CD4-positive, alpha-beta T cell treated with Interleukin-1 beta for 1 hour (primary cell): ENCODE data around the gene TRIM43B.
A peak's percentile ranks its signal among the peaks of the same experiment; 100 is the strongest.
"Not testable (repeated sequence)": the region's sequence is repeated elsewhere in the genome, so short reads cannot be mapped to it uniquely, and the experiment has no call there.

Experiments used
- DNase-seq, 2 donors: peaks; one replicate each; pipeline ENCODE4 v3.0.0-alpha.2; 2020 to 2022

TRIM43B gene

DNA sequence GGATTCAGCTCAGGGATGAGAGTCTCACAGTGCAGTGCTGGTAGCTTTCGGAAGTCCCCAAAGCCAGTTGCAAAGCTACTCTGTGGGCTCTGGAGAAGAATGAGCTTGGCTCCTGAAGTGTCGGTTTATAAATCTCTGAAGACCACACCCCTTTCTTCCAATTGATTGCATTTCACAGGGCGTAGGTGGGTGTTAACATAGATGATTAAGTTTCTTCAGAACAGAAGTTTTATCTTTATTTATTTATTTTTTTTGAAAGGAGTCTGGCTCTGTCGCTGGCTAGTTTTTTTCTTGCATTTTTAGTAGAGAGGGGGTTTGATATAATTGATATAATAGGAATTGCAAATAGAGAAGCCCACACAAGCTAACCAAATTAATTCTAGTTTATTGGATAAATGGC lies at the start of gene TRIM43B:
Gene TRIM43B, minus strand, starts transcription at position 101 of the 400 bp plus-strand sequence. CDS start 2,040 bp downstream, outside the sequence.
- not testable (repeated sequence) for DNase-seq

GRCh38 chr2:95531254-95531771 lies 46.8 kb upstream of the TRIM43B start:
- DNase-seq = no peak

DNA sequence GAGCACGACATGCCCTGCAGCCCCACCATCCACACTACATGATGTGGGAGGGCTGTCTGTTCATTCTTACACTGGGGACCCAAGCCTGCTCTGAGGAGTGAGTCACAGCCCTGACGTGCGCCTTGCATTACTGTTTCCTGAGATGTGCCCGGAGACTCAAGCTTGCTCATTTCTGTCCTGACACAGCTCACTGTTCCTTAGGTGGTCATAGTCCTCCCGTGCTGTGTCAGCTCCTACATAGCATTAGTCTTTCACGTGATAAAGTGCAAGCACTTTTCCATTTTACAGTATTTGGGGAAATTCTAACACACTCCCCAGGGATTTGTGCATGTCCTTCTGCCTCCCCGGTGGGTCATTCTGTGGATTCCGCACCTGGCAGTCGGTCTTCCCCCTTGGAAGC lies 46.2 kb upstream of the TRIM43B start:
- no peak for DNase-seq

- DNase-seq = peak; percentile 33 to 54
Measured at GRCh38 chr2:95526360-95527341, 42.1 kb upstream of the TRIM43B start.

- DNase-seq = no peak
Measured at GRCh38 chr2:95525294-95526035, 40.9 kb upstream of the TRIM43B start.

DNA sequence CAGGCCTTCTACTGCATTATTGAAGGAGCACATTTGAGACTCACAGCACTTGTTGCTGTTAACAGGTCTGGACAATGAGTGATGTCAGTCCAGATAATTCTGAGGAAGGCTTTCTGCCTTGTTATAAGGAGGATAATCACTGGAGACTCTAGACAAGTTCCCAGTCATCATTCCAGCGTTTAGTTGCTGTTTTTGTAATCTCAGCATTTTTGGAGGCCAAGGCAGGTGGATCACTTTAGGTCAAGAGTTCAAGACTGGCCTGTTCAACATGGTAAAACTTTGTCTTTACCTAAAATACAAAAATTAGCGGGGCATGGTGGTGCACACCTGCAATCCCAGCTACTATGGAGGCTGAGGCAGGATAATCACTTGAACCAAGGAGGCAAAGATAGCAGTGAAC lies 39.6 kb upstream of the TRIM43B start:
- no peak for DNase-seq

- no peak for DNase-seq
Measured at GRCh38 chr2:95514718-95515117, 30.2 kb upstream of the TRIM43B start.

GRCh38 chr2:95514226-95514625 lies 29.7 kb upstream of the TRIM43B start:
- not testable (repeated sequence) for DNase-seq

- DNase-seq = no peak
Measured at GRCh38 chr2:95509408-95509807, 24.9 kb upstream of the TRIM43B start.

DNA sequence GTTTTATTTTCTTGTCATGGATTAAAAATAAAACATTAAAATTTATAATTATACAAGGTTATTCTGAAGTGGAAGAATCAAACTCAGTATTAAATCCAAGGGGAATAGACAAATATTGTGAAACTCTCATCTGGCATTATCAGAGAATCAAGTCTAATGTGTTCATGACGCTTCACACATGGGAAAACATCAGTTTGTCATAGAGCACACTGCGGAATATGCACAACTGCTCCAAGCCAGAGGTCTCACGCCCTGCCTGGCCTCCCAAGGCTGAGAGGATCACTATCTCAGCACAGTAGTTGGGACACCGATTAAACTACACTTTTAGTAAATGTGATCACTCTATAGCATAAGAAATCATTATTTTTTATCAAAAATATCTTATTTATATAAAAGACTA lies 20.7 kb upstream of the TRIM43B start:
- no peak for DNase-seq

GRCh38 chr2:95500854-95501253 lies 16.3 kb upstream of the TRIM43B start:
- DNase-seq = no peak

- not testable (repeated sequence) for DNase-seq
Measured at GRCh38 chr2:95492076-95492475, 7.5 kb upstream of the TRIM43B start.

GRCh38 chr2:95475025-95475424 lies 9.5 kb downstream of the TRIM43B start:
- DNase-seq = not testable (repeated sequence)

DNA sequence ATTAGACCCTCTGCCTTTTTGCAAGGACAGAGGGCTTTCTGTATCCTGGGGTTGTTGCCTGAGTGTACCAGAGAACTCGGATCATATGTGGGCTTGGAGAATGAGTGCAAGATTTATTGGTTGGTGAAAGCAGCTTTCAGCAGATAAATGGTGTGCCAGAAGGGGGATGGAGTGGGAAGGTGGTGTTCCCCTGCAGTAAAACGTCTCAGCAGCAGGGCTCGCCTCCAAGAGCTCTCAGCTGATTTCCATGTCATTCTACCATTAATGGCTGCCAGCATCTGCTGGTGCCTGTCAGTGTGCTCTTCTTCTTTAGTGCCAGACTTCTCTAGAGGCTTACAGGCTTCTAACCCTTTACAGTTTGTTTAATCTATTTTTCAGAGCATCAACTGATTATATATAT lies 16.6 kb downstream of the TRIM43B start:
- DNase-seq = not testable (repeated sequence)

DNA sequence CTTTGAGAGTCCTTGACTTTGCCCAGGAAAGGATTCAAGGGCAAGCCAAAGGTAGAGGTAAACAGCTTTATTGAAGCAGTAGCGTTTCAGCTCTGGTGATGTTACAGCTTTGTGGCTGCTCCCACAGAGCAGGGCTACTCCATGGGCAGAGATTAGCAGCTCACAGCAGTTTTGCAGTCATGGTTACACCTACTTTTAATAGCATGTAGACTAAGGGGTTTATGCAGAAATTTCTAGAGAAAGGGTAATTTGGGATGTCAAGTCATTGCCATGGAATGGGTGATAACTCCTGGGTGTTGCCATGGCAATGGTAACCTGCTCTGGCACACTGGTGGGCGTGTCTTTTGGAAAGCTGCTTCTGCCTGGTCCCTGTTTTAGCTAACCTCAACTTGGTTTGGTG lies 18.0 kb downstream of the TRIM43B start:
- not testable (repeated sequence) for DNase-seq

- not testable (repeated sequence) for DNase-seq
Measured at GRCh38 chr2:95463292-95463691, 21.3 kb downstream of the TRIM43B start.

GRCh38 chr2:95445317-95445716 lies 39.2 kb downstream of the TRIM43B start:
- not testable (repeated sequence) for DNase-seq

GRCh38 chr2:95442474-95443099 lies 42.0 kb downstream of the TRIM43B start:
- DNase-seq = not testable (repeated sequence)

- DNase-seq = not testable (repeated sequence)
Measured at GRCh38 chr2:95435872-95436209, 48.7 kb downstream of the TRIM43B start.

- DNase-seq = not testable (repeated sequence)
Measured at GRCh38 chr2:95435162-95435871, 49.2 kb downstream of the TRIM43B start.

GRCh38 chr2:95434507-95435076 lies 50.0 kb downstream of the TRIM43B start:
- not testable (repeated sequence) for DNase-seq

DNA sequence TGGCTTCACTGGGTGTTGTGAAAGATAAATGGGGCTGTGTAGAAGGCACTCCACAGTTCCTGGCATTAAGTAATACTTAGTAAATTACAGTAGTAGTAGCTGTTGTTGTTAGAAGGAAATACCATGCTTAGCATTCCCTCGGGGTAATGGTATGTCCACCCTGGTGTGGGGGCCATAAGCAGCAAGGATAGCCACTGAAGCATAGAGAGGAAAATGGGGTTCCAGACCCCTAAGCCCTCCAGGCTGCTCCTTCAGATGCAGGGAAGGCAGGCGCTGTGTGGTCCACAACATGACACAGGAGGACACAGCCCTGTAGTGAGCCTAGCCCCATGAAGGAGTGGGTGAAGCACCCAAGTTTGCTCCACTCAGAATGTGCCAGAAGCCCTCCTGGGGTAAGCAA lies 50.6 kb downstream of the TRIM43B start:
- DNase-seq = not testable (repeated sequence)
